IPS-NIHi11 (cell line): ENCODE data around the gene USP7.
A peak's percentile ranks its signal among the peaks of the same experiment; 100 is the strongest.
"Not testable (repeated sequence)": the region's sequence is repeated elsewhere in the genome, so short reads cannot be mapped to it uniquely, and the experiment has no call there.

ENCODE experiments used
- DNase-seq: peaks from one replicate; pipeline ENCODE4 v3.0.0; 2012; ENCODE audit warnings: mixed read lengths, low spot score

Gene USP7

GRCh38 chr16:8963821-8964441 lies at the start of gene USP7:
USP7 (minus strand) TSS chr16:8963906; CDS start chr16:8963285, 621 bp downstream.
- DNase-seq = peak; percentile 98

- DNase-seq = no peak
Measured at GRCh38 chr16:9013508-9013864, 49.8 kb upstream of the USP7 start.

- DNase-seq = peak; percentile 84
Measured at GRCh38 chr16:9012848-9013507, 49.3 kb upstream of the USP7 start.

DNA sequence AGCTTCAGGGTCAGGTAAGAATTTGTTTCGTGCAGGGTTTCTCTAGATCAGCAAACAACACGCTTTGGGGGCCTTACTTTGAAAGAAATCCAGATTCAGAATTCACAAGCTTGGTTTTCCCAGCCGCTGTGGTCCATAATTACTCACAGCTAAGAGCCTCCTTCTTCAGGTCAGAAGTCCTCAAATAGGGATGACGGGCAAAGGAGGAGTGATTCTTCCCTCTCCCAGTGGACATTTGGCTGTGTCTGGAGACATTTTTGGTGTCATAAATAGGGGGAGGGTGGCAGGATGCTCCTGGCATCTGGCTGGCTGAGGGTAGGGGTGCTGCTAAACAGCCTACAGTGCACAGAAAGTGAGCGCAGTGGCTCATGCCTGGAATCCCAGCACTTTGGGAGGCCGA lies 48.6 kb upstream of the USP7 start:
- no peak for DNase-seq

DNA sequence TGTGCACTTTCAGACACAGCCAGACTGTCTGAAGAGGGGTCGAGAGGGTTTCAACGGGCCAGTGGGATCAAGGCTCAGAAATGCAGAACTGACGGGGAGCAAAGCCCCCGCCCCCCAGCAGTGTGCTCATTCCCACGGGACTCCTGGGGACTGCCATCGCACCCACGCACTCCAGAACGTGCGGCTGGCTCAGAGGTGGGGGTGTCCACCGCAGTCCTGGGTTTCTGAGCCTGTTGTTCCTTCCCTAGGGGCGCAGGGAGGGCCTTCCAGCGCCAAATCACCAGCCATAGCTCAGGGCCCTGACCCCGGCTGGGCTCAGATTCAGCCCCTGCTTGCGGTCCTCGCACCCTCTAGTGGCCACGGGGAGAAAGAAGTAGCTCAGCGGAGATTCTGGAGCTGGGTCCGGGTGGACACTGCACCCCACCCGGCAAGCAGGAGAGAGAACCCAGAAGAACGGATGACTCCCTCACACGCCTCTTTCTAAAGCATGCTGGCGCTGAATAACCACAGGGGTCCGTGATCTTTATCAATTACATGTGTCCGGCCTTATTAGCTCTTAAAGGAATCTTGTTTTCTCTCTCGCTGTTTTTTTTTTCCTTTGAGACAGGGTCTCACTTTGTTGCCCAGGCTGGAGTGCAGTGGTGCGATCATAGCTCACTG lies 45.0 kb upstream of the USP7 start:
- DNase-seq = peak; percentile 94

- no peak for DNase-seq
Measured at GRCh38 chr16:9007177-9007794, 43.6 kb upstream of the USP7 start.

GRCh38 chr16:9004183-9004582 lies 40.5 kb upstream of the USP7 start:
- DNase-seq = no peak

DNA sequence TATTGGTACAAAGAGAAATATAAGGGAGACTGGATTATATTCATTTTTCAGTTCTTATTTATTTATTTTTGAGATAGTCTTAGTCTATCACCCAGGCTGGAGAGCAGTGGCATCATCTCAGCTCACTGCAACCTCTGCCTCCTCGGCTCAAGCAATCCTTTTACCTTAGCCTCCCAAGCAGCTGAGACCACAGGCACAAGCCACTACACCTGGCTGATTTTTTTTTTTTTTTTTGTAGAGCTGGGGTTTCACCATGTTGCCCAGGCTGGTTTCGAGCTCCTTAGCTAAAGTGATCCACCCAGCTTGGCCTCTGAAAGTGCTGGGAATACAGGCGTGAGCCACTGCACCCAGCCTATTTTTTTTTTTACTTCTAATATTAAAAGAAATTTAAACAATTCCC lies 40.1 kb upstream of the USP7 start:
- DNase-seq = no peak

DNA sequence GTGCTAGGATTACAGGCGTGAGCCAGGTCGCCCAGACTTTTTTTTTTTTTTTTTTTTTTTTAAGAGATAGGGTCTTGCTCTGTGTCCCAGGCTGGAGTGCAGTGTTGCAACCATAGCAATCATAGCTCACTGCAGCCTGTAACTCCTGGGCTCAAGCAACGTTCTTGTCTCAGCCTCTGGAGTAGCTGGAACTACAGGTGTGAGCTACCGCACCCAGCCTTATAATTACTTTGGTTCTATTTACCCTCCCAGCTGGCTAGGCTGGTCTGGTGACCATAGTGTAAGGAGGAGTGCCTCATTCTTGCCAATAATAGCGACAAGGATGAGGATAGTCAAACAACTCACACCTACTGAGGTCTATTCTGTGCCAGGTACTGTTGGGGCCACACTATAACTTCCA lies 39.6 kb upstream of the USP7 start:
- no peak for DNase-seq

DNA sequence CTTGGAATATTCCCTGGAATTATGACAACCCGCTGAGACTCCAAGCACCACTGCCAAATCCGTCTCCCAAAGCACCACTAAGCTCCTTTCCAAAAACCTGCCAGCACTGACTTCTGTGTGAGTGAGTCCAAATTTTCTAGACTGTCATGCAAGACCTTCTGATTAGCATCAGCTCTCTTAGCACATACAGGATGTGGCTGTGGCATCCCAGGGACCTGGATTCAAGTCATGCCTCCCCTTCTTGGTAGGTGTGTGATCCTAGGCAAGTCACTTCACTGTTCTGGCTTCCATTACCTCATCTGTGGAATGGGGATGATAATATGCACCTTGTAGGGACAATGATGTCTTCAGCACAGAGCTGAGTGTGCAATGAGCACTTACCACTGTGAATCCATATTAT lies 38.3 kb upstream of the USP7 start:
- no peak for DNase-seq

GRCh38 chr16:9000664-9001063 lies 37.0 kb upstream of the USP7 start:
- DNase-seq = no peak

DNA sequence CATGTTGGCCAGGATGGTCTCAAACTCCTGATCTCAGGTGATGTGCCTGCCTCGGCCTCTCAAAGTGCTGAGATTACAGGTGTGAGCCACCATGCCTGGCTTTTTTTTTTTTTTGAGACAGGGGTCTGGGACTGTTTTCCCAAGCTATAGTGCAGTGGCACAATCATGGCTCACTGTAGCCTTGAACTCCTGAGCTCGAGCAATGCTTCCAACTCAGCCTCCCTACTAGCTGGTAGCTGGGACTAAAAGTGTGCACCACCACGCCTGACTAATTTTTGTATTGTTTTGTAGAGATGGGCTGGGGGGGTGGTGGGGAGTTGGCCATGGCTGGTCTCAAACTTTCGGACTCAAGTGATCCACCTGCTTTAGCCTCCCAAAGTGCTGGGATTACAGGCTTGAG lies 36.1 kb upstream of the USP7 start:
- DNase-seq = no peak

GRCh38 chr16:8998108-8998507 lies 34.4 kb upstream of the USP7 start:
- DNase-seq = no peak

GRCh38 chr16:8996891-8997290 lies 33.2 kb upstream of the USP7 start:
- DNase-seq = peak; percentile 67

DNA sequence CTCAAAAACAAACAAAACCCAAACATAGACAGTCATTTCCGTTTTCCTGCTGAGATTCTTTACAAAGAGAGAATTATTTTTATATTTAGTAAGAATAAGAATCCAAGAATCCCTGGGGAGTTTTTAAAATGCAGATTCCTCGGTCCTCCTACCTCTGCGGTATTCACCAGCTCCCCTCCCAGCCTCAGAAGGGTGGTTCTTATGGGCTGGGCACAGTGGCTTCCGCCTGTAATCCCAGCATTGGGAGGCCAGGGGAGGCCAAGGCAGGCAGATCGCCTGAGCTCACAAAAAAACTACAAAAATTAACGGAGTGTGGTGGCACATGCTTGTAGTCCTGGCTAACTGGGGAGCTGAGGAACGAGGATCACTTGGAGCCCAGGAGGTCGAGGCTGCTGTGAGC lies 26.7 kb upstream of the USP7 start:
- no peak for DNase-seq

DNA sequence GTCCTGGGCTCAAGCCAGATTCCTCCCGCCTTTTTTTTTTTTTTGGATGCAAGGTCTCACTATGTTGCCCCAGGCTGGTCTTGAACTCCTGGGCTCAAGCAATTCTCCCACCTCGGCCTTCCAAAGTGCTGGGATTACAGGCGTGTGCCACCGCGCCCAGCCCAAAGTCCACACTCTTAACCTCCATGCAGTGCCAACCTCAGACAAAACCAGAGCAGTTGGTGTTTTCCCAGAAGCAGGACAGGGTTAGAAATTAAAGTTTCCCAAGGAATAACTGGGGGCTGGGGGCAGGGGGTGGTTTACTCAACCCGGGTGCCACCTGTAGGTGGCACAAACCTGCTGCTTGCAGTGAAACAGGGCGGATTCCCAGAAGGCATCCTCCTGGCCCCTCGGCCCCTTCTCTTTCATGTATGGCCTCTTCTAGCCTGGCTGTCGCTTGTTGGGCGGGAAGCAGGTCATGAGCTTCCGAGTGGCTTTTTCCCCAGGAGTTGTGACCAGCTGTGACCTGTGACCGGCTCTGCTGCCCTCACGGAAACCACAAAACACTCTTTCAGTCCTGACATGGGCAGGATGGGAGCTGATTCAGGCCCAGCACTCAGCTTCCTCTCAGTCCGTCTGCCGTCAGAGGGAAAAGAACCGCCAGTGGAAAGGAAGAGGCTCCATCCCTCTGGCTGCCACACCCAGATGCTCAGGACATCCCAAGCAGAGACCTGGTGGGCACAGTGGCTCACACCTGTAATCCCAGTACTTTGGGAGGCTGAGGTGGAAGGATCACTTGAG lies 25.6 kb upstream of the USP7 start:
- DNase-seq = no peak

GRCh38 chr16:8986818-8987191 lies 23.1 kb upstream of the USP7 start:
- DNase-seq = no peak

DNA sequence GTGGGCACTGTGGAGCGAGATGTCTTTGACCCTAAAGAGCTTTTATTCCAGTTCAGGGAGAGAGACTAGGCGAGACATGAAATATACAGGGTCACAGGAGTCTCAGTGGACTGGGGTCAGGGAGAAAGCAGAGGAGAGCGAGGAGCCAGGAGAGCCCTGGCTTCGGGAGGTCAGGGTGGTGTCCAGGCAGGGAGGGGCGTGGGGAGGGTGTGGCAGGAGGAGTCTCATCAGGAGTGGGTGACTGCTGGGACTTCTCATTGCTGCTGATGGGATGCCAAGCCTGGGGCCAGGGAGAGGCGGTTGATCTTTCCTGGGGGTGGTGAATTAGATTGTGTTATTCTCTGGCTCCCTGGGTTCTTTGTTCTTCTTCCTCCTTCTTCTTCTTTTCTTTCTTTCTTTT lies 22.4 kb upstream of the USP7 start:
- DNase-seq = no peak

GRCh38 chr16:8982816-8983215 lies 19.1 kb upstream of the USP7 start:
- DNase-seq = no peak

DNA sequence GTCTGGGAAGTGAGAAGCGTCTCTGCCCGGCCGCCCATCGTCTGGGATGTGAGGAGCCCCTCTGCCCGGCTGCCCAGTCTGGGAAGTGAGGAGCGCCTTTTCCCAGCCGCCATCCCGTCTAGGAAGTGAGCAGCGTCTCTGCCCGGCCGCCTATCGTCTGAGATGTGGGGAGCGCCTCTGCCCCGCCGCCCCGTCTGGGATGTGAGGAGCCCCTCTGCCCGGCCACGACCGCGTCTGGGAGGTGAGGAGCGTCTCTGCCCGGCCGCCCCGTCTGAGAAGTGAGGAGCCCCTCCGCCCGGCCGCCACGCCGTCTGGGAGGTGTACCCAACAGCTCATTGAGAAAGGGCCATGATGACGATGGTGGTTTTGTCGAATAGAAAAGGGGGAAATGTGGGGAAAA lies 18.2 kb upstream of the USP7 start:
- not testable (repeated sequence) for DNase-seq

DNA sequence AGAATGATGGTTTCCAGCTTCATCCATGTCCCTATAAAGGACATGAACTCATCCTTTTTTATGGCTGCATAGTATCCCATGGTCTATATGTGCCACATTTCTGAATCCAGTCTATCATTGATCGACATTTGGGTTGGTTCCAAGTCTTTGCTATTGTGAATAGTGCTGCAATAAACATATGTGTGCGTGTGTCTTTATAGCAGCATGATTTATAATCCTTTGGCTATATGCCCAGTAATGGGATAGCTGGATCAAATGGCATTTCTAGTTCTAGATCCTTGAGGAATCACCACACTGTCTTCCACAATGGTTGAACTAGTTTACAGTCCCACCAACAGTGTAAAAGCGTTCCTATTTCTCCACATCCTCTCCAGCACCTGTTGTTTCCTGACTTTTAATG lies 12.5 kb upstream of the USP7 start:
- not testable (repeated sequence) for DNase-seq

DNA sequence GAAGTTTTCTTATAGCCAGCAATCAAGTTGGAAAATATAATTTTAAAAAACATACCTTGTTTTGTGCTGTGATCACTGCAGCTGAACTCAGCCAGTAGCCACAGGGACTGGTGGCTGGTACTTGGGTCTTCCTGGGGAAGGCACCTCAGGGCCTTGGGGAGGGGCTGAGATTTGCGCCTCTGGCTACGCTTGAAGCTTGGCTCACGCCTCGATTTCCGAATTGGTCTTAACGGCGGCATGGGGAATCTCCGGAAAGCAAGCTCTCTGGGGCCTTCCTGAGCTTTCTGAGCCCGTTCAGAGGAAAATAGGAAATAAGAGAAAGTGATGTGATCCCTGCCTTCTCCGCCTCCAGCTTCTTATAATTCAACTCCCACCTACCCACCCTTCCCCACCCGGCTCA lies 11.3 kb upstream of the USP7 start:
- no peak for DNase-seq
